ENCODE measurements around the gene NDUFAF7.

DNA sequence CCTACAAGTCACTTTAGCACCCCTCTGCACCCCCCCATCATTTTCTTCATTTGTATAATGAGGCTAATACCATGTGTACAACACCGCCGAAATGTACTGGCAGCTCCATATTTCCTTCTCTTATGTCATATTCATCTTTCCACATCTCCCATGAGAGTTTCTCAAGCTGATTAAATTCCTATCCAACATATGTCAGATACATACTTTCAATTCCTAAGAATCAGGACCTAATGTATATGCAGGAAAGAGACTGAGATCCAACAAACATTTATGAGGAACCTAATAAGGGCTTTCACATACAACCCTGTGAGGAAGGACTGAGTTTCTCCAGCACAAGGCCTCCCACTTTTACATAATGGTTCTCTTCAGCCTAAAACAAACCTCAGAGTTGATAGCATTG lies 51.3 kb downstream of the NDUFAF7 start:
- TF ChIP-seq, protein P1, sequence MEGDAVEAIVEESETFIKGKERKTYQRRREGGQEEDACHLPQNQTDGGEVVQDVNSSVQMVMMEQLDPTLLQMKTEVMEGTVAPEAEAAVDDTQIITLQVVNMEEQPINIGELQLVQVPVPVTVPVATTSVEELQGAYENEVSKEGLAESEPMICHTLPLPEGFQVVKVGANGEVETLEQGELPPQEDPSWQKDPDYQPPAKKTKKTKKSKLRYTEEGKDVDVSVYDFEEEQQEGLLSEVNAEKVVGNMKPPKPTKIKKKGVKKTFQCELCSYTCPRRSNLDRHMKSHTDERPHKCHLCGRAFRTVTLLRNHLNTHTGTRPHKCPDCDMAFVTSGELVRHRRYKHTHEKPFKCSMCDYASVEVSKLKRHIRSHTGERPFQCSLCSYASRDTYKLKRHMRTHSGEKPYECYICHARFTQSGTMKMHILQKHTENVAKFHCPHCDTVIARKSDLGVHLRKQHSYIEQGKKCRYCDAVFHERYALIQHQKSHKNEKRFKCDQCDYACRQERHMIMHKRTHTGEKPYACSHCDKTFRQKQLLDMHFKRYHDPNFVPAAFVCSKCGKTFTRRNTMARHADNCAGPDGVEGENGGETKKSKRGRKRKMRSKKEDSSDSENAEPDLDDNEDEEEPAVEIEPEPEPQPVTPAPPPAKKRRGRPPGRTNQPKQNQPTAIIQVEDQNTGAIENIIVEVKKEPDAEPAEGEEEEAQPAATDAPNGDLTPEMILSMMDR (conservative IDR thresholded peaks at IDR 0.05 in 1 of 2, IDR thresholded peaks at IDR 0.05 in 1 of 2; ENCODE audit: extremely low read depth in 1 of 2, insufficient read depth in 1 of 2, low read depth in 1 of 2, low read length in 2 of 2): no peak
- TF ChIP-seq EZH2 (IDR thresholded peaks at IDR 0.05; ENCODE audit: borderline replicate concordance, low read length): no peak

All from mammary epithelial cell (primary cell).